Hematopoietic multipotent progenitor cell treated with erythropoietin and hydrocortisone succinate and interleukin-3 and kit ligand, for 8 days (in vitro differentiated cells): ENCODE measurements around the gene SUSD4.

Source experiments
- DNase-seq: peaks from one replicate; pipeline ENCODE4 v3.0.0-alpha.2; 2015

SUSD4 gene

DNA sequence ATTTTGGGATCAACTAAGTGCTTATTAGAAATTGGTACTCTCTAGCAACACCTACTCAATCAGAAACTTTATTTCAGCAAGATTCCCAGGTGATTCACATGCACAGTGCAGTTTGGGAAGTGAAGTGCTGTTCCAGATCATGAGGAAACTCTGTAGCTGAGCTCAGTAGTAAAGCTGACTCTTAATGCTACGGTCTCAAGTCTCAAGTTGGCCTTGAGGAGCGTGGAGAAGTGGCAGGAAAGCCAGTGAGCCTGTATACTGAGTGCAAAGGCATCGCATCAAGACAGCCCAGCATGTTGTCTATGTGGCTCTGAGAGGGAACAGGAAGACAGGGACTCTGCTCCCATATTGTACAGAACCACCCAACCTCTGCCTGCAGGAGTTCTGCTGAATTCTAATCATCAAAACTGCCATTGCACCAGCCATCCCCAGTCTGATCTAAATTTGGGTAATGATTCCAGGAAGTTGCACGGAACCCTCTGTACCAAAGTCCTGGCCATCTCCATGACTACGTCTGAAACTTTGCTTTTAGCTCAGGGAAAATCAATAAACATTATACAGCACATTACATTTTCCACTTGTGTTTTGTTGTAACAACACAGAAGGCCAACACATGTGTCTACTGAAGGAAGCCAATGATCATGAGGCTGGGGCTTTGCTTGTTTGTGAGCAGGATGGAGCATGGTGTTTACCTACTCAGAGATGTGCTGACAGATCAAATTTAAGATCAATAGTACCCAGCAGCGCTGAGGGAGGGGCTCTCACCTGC, 115.8 kb downstream of the SUSD4 start:
- DNase-seq = no peak

DNA sequence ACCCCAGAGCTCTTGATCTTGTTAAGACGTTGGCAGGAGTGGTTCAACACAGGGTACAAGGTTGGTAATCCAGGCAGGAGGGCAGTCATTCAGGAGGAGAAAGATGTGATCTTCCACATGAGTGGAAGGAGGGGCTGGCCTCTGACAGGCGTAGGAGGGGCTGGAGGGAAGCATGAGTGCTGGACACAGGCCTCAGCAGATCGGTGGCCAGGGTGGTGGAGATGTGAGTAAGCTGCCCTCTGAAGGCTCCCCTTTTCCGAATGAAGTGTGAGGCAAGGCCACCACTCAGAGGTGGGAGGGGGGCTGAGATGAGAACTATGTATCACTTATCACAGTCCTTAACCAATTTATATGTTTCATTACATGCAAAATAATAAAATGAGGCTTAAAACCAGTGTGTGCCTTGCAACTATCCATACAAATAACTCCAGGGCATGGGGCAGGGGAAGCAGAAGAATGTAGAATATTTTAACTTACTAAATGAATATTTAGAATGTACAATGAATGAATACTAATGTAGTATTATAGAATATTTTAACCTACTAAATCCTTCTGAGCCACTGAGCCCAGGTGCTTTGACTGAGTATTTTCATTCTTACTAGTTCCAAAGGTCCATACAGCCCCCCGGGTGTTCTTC, 117.4 kb downstream of the SUSD4 start:
- no peak for DNase-seq

DNA sequence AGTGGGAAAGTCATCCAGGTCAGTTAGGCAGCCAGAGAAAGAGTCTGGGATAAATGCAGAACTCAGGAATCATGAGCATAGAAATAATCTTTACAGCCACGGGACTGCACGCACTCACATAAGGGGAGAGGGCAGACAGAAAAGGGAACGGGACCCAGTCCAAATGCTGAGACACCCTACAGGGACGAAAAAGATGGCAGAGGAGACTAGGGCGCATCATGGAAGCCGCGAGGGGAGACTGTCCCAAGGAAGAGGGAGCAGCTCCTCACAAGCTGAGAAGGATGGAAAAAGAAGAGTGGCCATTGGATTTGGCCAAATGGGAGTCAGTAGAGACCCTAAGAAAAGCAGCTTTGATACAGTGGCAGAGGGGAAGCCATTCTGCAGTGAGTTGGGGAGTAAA, 118.0 kb downstream of the SUSD4 start:
- no peak for DNase-seq

DNA sequence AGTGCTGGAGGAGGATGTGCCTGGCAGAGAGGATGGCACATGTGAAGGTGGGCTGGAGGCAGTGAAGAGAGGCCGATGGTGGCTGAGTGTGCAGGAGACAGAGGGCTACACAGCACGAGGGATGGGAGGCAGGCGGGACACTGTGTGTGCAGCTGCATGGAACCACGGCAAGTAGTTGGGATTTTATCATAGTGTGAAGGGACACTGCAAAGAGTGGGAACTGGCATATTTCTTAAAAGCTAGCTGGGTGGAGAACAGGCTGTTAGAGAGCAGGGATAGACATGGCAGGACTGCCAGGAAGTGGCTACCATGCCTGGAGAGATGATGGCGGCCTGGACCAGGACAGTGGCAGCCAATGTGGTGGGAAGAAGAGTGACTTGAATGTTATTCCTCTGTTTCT, 118.6 kb downstream of the SUSD4 start:
- no peak for DNase-seq

DNA sequence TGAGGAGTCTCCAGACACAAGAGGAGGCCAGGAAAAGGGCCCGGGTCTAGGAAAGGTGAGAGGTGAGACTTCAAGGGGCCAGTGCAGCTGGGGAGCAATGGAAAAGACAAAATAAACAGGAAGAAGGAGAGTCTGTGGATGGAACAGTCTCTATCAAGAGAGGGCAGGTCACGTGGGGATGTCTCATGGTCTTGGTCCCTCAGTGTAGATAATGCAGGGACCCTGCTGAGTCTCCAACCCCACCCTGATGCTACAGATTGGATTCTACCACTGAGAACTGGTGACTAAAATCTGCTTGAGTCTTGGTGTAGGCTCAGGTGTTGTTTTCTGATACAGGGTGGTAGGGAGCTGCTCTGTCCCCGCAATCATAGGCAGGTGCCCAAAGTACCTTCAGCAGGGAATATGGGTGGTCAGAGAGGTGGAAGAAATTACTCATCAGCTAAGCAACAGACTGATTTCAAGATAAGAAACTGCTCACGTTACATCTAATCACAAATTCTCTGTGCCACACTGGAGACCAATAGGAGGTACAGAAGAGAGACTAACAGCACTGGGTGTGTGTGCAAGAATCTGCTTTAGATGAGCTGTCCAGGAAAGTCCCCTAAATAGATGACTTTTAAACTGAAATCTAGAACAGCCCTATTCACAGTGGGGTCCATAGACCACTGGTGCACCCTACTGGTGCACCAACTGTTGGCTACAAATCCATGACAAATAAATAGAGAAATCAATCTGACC, 119.4 kb downstream of the SUSD4 start:
- DNase-seq = peak; percentile 50

DNA sequence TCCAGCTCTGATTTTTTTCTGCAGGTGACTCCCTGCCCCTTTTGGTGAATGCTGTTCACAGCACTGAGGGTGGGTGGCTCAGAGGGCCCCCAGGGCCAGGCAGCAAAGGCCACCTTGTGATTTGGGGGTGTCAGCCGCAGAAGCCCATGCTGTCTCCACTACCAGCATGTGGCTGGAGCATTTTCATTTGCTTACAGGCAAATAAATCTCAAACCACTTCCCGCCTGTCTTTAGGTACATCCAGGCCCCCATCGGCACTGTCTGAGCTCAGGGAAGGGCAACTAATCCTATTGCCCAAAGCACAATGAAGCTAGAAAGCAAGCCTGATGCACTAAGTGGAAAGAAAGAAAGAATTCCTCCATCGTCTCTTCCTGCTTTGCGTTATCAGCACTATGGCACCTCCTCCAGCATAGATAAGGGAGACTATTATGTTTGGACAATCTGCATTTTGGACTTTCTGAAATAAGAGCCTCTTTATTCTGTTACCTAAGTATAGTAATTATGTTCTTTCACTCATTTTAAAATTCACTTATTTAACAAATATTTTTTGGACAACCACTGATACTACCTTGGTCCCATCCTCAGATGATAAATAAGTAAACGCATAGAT, 120.4 kb downstream of the SUSD4 start:
- DNase-seq = no peak

DNA sequence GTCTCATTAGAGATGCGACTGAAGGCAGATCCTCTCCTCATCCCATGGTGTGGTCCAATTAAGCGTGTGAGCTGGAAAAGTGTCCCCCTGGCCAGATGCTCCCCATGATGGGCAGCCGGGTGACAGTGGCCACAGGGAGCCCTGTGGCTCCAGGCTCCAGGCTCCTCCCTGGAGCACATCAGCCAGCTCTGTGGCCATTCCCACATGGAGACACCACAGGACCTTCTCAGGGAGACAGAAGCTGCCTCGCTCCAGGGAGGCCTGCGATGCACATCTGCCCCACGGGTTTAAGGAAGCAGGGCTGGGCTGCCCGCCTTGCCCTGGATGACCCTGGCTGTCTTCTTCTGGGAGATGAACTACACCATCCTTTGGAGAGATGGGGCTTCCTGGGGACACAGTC, 121.0 kb downstream of the SUSD4 start:
- DNase-seq = no peak

DNA sequence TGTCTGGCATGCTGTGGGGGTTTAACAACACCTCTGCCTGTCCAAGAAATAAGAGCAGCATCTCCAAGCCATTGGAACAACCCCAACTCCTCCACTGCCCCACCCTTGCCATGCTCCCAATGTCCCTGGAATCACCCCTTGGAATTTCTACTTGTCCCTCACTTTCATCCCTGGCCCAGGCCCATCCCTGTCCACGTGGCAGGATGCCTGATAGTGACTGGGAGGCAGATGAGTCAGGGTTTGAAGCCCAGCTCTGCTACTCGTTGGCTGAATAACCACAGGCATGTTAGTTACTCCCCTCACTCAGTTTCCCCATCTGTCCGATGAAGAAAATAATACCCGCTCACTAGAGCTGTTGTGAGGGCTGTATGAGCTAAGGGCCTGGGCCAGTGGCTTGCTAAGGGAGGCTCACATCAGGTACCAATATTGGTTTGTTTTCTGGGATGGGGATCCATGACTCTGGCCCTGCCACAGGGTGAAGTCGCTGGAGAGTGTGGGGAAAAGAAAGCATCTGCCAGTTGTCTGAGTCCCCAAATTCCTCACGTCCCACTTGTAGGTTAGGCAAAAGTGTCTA, 121.5 kb downstream of the SUSD4 start:
- DNase-seq = no peak

DNA sequence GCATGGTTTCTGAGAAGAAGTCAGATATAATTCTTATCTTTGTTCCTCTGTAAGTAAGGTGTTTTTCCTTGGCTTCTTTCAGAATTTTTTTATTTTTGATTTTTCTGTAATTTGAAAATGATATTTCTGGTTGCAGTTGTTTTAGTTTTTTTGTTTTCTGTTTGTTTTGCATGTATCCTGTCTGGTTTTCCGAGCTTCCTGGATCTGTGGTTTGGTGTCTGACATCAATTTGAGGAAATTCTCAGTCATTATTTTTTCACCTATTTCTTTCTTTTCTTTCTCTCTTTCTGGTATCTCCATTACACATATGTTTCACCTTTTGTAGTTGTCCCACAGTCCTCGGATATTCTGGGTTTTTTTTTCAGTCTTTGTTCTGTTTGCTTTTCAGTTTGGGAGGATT, 123.9 kb downstream of the SUSD4 start:
- no peak for DNase-seq

DNA sequence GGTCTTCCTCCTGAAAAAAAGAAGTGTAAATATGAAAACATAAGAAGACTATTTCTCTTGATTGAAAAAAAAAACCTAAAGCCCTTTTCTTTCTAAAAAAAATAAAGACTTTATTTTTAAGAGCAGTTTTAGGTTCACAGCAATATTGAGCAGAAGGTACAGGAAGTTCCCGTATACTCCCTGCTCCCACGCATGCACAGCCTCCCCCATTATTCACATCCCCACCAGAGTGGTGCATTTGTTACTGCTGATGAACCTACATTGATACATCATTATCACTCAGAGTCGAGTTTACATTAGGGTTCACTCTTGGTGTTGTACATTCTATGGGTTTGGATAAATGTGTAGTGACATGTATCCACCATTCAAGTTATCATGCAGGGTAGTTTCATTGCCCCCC, 128.9 kb downstream of the SUSD4 start:
- no peak for DNase-seq

DNA sequence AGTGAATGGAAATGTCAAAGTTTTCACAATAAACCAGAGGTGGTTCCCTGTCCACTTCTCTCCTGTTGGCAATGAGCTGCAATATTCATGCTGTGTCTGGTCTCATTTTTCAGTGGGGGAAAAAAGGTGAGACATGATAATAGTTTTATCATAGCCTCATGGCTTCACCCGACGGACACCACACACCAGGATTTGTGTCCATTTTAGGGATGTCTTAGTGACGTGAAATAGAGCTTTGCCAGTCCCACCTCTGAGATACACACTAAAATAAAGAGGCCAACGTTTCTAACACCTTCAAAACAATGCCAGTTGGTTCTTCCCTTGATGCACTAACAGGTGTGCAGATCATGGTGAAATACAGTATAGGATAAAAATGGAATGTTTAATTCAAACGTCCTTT, 129.4 kb downstream of the SUSD4 start:
- DNase-seq = no peak

DNA sequence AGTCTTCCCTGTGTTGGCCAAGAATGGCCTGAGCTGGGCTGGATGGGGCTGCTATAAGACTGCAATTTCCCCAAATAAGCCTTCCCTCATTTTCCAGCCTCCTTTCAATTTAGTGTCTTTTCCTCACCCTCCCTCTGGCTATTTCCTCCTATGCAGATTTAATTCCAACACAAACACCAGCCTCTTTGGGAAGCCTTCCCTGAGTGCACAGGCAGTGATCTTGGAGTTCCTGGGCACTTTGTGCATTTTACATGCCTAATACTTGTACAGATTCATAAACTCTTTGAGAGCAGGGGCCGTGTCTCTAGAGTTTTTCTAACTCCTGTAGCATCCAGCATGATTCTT, 129.8 kb downstream of the SUSD4 start:
- DNase-seq = no peak

DNA sequence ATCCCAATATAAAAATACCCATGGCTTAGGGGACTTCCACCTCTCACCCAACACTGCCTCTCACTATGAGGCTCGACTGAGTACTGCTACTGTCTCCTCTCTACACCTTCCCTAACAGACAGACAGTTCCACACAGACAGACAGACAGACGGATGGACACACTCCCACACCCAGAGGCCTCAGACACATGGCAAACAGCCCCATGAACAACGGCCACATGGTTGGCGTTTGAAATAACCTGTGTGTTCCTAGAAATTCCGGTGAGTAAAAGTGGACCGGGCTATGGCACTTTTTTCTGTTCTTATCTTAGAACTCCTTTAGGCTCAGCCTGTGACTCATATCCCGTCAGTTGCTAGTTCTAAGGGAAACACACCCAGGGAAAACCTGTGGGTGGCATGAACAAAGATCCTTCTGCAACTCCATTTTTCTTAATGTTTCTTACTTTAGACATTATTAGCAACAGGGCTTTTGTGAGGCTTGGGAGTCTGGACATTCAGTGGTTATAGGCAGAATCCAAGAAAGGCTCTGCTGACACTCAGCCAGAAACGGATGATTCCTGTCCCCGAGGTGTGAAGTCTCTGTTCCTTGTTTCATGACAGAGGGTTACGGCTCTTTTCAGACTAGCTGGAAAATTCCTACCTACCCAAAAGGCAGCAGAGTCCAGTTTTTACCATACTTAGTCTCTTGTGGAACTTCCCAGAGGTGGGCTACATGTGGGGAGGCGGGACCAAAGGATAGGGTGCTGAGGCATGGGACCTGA, 130.4 kb downstream of the SUSD4 start:
- peak; percentile 82 for DNase-seq

DNA sequence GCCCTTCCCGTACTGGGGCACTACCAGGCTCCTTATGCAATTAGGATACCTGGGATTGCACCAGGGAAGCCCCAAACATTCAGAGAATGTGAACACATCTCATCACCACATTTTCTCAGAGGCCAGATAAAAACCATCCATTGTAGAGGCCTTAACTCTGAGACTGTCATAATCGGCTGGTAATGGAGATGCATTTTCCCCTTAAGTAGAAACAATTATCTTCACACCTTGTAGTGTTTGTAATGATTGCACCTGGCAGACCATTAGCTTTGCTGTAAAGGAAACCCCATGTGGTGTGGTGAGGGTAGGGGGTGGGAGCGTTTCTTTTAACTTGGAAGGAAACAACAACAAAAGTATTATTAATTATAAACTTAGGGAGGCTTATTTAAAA, 131.0 kb downstream of the SUSD4 start:
- no peak for DNase-seq

DNA sequence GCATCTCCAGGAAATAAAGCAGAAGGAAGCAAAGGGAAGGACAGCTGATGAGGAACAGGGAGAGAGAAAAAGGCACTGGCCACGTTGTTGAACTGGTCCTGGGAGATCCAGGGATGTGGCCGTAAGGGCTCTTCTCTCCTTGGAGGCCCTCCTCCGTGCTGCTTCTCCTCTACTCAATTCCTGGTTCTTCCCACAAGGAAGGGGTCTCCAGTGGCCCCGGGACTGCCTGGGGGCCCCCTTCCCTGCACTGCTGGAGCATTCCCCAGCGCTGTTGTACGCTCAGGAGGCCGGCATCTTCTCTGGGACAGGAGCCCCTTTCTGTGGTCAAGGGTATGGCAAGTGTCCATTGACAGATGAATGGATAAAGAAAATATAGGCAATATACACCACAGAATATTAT, 132.4 kb downstream of the SUSD4 start:
- no peak for DNase-seq

DNA sequence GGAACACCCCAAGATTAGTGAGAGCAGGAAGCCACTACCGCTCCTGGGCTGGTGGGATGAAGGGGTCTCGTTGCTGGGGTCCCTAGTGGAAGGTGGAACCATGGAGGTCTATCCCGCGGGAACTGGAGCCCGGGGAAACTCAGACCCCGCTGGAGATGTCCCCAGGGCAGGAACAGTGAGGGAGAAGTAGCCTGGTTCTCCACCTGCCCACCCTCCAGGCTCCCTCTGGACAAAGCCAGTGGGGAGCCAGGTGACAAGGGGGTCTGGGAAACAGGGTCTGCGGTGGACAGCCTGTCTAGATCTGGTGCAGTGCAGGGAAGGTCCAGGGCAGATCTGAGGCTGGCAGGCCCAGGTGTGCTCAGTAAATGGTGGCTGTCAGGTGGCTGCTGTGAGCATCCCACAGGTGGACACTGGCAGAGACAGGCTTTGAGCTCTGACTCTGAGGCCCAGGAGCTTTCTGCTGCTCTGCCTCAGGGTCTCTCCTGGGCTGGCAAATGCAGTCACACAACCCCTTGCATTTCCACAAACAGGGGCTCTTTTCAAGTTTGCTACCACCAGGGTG, 132.9 kb downstream of the SUSD4 start:
- no peak for DNase-seq

DNA sequence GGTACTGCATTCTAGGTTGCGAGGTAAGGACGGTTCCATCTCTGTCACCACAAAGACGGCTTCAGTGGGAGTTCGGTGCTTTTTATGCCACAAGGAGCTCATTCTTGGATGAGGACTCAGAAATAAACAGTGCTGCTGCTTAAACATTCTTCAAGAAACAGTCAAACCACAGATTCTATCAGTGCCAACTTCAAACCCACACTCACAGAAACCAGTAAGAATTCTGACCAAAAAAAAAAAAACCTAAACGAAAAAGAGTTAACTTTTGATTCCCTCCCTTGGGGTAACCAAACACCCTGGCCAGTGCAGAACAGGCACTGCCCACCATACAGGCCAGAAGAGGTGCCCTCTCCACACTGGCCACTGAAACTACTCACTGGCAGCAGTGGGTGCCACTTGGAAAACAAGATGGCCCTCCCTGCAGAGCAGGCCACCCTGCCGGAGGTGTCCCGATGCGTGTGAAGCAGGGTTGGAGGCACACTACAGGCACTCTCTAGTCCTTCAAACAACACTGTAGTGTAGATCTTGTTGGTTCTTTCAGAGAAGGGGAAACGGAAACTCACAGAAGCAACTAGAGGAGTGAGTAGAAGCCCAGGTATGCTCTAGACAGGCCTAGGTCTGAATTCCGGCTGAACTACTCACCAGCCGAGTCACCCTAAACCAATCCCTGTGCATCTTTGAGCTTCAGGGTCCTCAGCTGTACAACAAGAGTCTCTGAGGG, 133.7 kb downstream of the SUSD4 start:
- peak; percentile 22 for DNase-seq

DNA sequence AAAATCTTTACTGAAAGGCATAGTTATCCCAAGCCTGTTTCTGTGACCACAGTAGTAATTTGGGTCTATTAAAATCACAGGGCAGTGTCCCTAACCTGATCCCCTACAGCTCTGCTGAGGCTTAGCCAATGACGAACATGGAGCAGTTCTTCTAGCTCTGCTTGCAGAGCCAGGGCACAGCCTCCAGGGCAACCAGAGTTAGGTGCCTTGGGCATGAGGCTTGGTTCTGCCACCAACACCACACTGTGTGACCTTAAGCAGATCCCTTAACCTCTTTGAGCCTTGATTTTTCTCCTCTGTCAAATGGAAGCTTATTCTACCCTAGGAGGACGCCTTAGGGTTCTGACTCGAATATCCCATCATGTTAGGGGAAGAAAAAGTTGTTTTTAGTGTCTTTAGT, 134.2 kb downstream of the SUSD4 start:
- no peak for DNase-seq

DNA sequence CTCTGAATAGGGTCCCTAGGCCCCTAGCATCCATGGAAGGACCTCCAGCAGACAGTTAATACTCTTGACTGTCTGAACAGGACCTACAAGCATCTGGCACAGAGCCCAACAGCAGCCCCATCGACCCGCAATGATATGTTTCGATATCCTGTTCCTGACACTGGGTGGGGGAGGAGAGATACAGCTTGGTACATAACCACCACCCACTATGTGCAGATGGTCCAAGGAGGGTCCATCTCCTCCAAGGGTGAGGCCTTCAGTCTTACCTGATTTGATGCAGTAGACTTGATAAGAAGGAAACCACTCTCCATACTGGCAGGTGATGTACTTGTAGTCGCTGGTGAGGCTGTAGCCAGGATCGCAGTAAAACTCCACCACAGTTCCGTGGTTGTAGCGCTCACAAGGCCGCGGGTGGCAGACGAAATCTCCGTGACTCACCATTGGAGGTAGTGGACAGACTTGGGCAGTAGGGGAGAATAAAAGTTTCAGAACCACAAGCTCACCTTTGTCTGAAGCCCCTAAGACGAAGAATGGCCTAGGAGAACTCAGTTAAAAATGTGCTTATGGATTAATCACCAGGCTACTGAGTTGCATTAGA, 134.9 kb downstream of the SUSD4 start:
- no peak for DNase-seq

DNA sequence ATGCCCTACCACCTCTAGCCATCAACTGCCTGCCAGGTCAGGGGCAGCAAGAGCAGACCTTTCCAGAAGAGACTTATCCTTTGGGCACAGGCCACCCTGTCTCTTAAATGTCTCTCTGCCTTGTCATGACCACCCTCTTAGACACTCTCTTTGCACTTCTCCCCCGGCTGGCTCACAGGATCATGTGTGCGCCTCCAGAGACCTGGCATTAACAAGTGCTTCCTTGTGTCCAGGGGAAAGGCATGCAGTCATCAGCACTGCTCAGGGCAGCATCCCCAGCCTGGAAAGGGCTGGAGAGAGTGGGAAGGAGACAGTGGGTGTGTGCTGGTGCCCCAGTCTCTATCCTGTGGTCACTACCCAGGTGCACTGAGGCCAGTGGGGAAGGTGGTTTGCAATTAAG, 135.8 kb downstream of the SUSD4 start:
- DNase-seq = no peak

DNA sequence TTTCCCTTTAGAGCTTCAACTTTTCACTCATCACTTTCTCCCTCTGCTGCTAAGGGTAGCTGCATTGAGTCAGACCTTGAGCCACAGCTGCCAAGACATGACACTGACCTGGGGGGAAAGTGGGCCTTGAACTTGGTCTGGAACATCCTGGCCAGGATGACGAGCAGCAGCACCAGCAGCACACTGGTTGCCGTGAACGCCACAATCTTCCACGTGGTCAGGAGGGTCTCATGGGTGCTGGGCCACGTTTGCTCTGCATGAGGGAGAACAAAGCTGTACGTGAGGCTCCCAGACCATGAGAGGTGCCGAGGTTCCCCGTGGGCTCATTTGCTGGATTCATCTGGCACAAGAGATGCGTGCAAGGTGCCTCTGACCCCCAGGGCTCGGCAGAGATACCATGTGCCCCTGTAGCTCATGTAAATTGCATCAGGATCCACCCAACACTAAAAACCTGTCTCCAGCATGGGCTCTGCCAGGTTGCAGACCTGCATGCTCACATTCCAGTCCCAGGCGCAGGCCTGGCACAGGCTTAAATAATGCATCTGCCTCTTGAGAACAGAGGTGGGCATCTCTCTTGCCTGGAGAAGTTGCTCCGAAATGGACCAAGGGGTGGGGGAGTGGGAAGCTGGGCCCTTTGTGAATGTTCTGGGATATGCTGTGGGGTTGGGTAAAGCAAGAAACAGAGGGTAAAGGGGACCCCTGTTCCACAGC, 136.3 kb downstream of the SUSD4 start:
- no peak for DNase-seq
